Hematopoietic multipotent progenitor cell treated with erythropoietin and hydrocortisone succinate and interleukin-3 and kit ligand, for 4 days (in vitro differentiated cells): Measurements from ENCODE around the gene MUC6.
"Not testable (repeated sequence)": the region's sequence is repeated elsewhere in the genome, so short reads cannot be mapped to it uniquely, and the experiment has no call there.

Experiments used
- DNase-seq: peaks from one replicate; pipeline ENCODE4 v3.0.0-alpha.2; 2015

Gene MUC6

DNA sequence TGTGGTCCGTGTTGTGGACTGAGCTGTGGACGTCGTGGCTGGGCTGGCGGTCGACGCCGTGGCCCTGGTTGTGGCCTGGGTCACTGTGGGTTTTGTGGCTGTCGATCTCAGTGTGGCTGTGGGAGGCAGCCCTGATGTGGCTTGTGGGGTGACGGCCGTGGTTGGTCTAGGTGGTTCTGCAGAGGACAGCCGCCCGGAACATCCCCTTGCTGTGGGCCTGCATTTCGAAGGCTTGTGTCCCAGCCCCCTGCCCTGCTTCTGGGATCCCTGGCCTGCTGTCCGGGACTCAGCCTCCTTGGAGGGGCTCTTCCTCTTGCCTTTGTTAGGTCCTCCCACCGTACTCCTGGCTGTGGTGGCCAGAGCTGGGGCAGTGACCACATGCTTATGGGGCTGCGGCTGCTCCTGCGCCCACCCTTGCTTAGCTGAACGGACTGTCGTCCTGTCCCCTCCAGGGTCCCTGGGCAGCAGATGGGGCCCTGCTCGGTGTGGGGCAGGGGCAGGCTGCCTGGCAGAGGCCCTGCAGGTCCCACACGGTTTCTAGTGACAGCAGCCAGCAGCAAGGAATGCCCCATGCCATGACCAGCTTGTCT is 17.1 kb downstream of the MUC6 start:
- no peak for DNase-seq

GRCh38 chr11:1018091-1018490 is 18.4 kb downstream of the MUC6 start:
- no peak for DNase-seq

DNA sequence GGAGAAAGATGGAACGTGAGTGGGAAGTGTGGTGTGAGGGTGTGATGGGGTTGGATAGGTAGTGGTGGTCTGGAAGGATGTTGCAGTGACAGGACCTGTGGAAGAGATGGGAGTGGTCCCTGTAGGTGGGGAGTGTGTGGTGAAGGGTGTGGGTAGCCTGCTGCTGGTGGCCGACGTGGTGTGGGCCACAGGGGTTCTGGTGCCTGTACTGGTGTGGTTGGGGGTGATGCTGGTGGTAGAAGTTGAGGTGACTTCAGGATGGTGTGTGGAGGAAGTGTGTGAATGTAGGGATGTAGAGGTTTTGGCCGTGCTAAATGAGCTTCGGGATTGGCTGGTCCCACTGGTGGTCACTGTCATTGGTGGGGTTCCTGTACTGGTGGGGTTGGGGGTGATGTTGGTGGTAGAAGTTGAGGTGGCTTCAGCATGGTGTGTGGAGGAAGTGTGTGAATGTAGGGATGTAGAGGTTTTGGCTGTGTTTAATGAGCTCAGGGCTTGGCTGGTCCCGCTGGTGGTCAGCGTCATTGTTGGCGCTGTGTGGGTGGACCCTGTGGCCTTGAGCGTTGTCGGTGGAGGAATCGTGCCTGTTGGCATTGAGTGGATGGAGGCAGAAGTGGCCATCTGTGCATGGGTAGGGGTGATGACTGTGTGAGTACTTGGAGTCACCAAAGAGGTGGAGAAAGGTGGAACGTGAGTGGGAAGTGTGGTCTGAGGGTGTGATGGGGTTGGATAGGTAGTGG is 19.1 kb downstream of the MUC6 start:
- DNase-seq, result no peak

GRCh38 chr11:1016610-1017126 is 19.9 kb downstream of the MUC6 start:
- not testable (repeated sequence) for DNase-seq

- no peak for DNase-seq
Observed at GRCh38 chr11:1015826-1016545, 20.5 kb downstream of the MUC6 start.

DNA sequence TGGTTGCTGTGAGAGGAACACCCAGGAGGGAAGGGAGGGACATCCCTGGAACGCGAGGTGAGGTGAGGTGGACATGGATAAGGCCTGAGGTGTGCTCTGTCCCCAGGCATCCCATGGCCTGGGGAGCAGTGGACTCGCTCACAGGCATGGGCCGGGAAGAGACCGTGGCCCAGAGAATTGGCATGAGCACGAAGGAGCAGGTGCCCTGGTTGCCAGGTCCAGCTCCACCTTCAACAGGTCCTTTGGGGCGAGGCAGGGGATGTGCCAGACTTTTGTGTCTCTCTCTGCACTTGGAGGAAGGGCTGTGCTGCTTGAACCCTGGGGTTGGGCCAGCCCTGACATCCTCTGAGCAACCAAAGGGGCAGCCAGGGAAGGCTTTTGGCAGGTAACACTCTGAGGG is 21.5 kb downstream of the MUC6 start:
- no peak for DNase-seq

GRCh38 chr11:1014276-1014675 is 22.2 kb downstream of the MUC6 start:
- DNase-seq, result no peak

DNA sequence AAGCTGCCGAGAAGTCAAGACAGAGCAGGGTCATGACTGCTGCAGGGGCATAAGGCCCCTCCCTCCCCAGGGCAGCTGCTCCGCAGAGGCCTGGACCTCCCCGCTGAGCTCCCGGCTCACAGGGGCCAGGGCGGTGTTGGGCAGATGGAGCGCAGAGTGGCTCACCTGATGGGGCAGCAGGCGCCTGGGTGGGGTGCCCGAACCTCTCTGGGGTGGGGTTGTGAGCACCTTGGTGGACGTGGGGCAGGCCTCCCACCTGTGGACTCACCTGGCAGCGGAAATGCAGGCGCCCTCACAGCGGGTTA is 22.9 kb downstream of the MUC6 start:
- DNase-seq, result no peak

- no peak for DNase-seq
Observed at GRCh38 chr11:1012740-1013630, 23.5 kb downstream of the MUC6 start.

DNA sequence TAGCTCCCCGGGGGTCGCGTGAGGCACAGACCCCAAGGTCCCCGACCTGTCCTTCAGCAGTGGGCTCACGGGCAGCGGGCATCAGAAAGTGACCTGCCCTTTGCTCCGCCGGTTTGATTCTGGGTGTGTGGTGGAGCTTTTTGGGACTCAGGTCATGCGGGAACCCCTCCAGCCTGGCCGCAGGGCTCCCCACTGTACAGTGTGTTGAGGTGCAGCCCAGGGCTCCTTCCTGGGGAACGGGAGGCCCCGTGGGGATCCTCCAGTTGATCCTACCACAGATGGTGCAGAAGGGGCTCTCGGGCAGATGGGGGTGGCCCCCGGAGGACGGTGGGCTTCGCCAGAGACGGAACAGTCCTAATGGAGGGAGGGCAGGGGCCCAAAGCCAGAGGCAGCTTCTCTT is 24.2 kb downstream of the MUC6 start:
- DNase-seq, result no peak

DNA sequence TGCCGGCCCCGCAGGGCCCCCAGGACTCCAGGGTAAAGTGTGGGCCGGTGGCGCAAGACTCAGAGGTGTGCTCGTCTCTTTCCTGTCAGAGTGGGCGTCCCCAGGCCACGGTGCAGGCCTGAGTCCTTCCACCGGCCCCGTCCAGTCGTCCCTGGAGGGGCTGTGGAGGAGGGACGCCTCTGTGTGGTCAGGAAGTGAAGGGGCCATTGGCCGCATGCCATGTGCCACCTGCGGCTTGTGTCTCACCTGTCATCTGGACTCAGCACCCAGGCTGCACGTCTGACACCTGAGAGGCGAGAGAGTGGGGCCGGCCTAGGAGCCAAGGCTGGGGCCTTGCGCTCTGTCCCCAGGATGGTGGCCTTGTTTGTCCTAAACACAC is 25.2 kb downstream of the MUC6 start:
- DNase-seq, result no peak

DNA sequence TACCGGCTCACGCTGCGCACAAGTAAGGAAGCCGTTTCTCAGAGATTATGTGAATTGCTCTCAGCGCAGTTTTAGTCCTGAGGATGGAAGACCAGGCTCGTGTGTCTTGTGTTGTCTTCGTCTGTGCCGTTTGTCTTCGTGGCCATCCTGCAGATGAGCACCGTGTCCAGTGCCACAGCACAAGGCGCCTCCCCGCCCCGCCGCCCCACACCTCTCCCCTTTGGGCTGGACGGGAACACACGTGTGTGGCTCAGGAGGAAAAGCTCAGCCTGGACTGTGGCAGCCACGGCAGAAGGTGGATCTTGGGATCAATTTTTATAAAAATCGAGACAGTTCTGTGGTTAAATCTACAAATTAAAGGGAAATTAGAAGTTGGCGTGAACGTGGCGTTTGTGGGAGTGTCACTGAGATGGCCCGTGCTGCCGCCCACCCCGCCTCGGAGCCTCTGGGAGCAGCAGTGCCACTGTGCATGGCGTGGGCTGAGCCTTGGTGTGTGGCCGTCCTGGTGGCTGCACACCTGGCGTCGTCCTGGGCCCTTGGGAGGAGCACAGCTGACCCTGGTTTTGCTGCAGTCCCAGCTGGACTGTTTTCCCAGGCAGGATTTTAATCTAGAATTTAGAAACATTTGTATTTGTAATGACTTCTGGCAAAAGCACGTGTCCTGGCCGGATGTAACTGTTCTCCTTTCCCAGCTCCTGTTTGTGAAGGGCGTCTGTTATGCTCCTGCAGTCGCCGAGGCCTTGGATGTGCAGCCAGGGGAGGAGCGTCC is 25.8 kb downstream of the MUC6 start:
- no peak for DNase-seq

DNA sequence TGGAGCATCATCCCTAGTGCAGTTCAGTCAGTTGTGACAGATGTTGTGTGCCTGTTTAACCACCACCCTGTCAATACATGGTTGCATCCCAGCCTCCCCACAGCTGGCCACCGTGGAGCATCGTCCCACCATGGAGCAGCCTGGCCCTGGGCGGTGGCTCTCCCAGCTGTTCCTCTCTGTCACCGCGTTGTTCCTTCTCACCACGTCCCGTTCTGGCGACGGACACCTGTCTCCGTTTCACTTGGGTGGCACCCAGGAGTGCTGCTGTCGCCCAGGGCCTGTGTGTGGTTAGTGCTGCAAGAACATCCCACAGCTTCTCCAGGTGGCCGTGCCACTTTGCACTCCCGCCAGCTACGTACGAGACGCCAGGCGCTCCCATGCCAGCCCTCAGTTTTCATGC is 26.5 kb downstream of the MUC6 start:
- DNase-seq, result no peak

DNA sequence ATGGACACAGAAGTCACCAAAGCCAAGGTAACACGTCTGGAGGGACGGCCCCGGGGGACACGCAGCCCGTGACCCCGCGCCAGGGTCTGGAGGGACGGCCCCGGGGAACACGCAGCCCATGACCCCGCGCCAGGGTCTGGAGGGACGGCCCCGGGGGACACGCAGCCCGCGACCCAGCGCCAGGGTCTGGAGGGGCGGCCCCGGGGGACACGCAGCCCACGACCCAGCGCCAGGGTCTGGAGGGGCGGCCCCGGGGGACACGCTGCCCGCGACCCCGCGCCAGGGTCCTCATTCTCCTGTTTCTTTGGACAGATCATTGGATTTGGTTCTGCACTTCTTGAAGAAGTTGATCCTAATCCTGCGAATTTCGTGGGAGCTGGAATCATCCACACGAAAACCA is 27.1 kb downstream of the MUC6 start:
- no peak for DNase-seq

GRCh38 chr11:1008803-1009145 is 27.7 kb downstream of the MUC6 start:
- no peak for DNase-seq

DNA sequence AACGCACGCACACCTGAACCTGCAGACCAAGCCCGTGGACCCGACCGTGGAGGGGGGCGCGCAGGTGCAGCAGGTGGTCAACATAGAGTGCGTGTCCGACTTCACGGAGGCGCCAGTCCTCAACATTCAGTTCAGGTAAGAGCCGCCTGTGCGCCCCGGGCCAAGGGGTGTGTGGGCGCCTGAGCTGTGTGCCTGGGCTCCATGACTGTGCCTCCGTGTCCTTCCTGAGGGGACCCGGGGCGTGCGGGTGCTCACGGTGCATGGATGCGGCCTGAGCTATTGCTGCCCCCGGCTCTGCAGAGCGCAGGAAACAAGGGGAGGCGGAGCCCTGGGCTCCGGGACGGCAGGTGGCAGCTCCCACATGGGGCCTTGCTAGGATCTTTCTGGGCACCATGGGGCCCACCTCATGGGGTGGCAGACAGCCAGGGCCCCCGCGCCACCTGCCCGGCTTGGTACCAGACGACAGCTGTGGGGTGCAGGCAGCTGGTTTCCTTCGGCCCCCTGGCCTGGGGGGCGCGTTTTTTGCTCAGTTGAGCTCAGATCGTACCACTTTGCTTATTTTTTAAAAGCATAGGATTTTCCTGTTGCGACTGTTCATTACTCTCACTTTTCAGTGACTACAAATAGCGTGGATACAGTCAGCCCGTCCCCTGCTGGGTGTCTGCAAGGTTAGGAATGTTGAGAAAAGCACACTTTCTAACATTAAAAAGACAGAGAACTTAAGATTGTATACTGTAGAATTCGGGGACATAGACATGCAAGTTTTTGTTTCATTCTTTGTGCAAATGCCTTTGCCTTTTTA is 28.3 kb downstream of the MUC6 start:
- no peak for DNase-seq

DNA sequence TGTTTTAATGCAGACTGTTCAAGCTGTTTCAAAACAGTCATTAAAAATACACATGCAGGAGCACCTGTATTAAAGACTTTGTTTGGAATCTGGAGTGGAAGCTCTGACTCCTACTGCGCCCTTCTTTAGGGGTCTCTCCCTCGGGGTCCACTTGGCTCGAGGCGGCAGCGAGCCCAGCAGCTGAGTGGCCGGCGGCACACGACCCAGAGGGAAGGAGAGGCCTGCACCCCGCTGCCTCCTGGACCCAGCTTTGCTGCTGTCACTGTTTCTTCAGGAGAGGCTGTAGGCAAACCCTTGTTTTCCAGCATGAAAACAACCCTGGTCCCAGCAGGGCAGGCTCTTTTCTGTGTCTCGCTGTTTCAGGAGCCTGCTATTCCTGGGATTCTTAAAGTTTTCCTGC is 29.2 kb downstream of the MUC6 start:
- DNase-seq, result no peak

GRCh38 chr11:1006762-1007161 is 29.8 kb downstream of the MUC6 start:
- DNase-seq, result no peak

DNA sequence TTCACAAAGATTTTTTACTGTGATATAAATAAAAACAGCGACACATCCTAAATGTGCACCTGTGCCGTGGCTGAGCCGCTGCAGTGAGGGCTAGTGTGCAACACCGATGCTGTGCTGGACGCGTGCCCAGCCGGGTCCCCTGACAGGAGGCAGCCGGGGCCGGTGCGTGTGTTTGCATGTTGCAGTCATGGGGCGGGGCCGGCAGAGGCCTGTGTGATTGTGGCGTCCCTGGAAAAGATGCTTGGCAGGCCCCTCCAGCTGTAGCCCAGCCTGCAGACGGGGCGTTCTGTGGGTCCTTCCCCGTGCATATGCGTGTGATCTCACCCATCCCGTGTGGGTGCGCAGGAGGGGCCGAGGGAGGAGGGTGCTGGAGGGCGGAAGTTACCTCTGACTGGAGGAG is 30.6 kb downstream of the MUC6 start:
- no peak for DNase-seq

GRCh38 chr11:1003159-1003558 is 33.4 kb downstream of the MUC6 start:
- no peak for DNase-seq

GRCh38 chr11:1002406-1002984 is 34.0 kb downstream of the MUC6 start:
- DNase-seq, result no peak
